NOMO-1 treated with DMSO at 0.1 percent for 48 hours (cell line): Measurements from ENCODE around the gene CNN2.
A peak's percentile ranks its signal among the peaks of the same experiment; 100 is the strongest.

ENCODE experiments used
- DNase-seq: peaks from one replicate; lab custom pipeline; 2025; ENCODE audit not compliant: unreplicated experiment; lab: John Stamatoyannopoulos, UW

Gene CNN2

GRCh38 chr19:1064661-1065605 lies 38.5 kb downstream of the CNN2 start:
- peak; percentile 68 for DNase-seq

GRCh38 chr19:1065606-1066109 lies 39.2 kb downstream of the CNN2 start:
- no peak for DNase-seq

- DNase-seq = no peak
Measured at GRCh38 chr19:1066251-1066747, 39.9 kb downstream of the CNN2 start.

GRCh38 chr19:1066748-1067340 lies 40.4 kb downstream of the CNN2 start, which contains the start of gene ARHGAP45:
TSS of gene ARHGAP45 (plus strand) at chr19:1067167. CDS start at chr19:1067406, 239 bp downstream.
- peak; percentile 50 for DNase-seq

GRCh38 chr19:1067341-1067957 lies 41.0 kb downstream of the CNN2 start:
- peak; percentile 30 for DNase-seq

- DNase-seq = peak; percentile 67
Measured at GRCh38 chr19:1068009-1069001, 41.9 kb downstream of the CNN2 start.

GRCh38 chr19:1069009-1069779 lies 42.8 kb downstream of the CNN2 start:
- DNase-seq = peak; percentile 95

- no peak for DNase-seq
Measured at GRCh38 chr19:1070576-1070930, 44.1 kb downstream of the CNN2 start.

- no peak for DNase-seq
Measured at GRCh38 chr19:1070931-1071791, 44.8 kb downstream of the CNN2 start.

- DNase-seq = no peak
Measured at GRCh38 chr19:1072371-1073015, 46.1 kb downstream of the CNN2 start.

GRCh38 chr19:1073063-1073955 lies 46.9 kb downstream of the CNN2 start:
- no peak for DNase-seq

GRCh38 chr19:1073956-1074517 lies 47.6 kb downstream of the CNN2 start:
- no peak for DNase-seq

GRCh38 chr19:1074544-1075283 lies 48.3 kb downstream of the CNN2 start:
- DNase-seq = peak; percentile 84

- no peak for DNase-seq
Measured at GRCh38 chr19:1076046-1076386, 49.6 kb downstream of the CNN2 start.

- DNase-seq = peak; percentile 94
Measured at GRCh38 chr19:1076951-1077350, 50.5 kb downstream of the CNN2 start.

GRCh38 chr19:1079566-1080111 lies 53.2 kb downstream of the CNN2 start:
- no peak for DNase-seq
